ENCODE data around the gene MPV17L2. TPM values are rescaled to one million over a fixed set of nuclear protein-coding genes. Genes with fewer than 3 reads are reported as not detected.

Gene MPV17L2
- total RNA-seq, 2 experiments from 2014 or later, result 5.8 to 6.5 TPM

- Mint-ChIP-seq H3K27ac (no peak overlapping the region), H3K27me3 (peaks cover 13% of the 10 kb centered on the region), H3K4me1 (peaks cover 4% of the 10 kb centered on the region), H3K4me3 (no peak overlapping the region), H3K36me3 (no peaks in the 10 kb centered on the region), H3K9me3 (no peaks in the 10 kb centered on the region)
- ATAC-seq (ENCODE audit: low read depth) (no peak), DNase-seq (no peak)
- POLR2A ChIA-PET, result interaction anchor here (0.8 kb wide), 1 partner anchor 125 kb away, joined by 3 read pairs; no protein-coding TSS in a partner anchor
Observed at GRCh38 chr19:18216789-18217188, 23.8 kb downstream of the MPV17L2 start.

- H3K4me1 Mint-ChIP-seq, result peaks cover 4% of the 10 kb centered on the region
- peaks cover 17% of the 10 kb centered on the region for H3K27me3 Mint-ChIP-seq
- no peak overlapping the region for H3K4me3 Mint-ChIP-seq
- ATAC-seq (ENCODE audit: low read depth) (no peak), DNase-seq (no peak)
- POLR2A ChIA-PET, result no interaction called here
- H3K9me3 Mint-ChIP-seq, result no peaks in the 10 kb centered on the region
- no peaks in the 10 kb centered on the region for H3K36me3 Mint-ChIP-seq
- H3K27ac Mint-ChIP-seq, result no peak overlapping the region
Observed at GRCh38 chr19:18218159-18218558, 25.1 kb downstream of the MPV17L2 start.

- no peak for DNase-seq
- H3K4me3 Mint-ChIP-seq, result no peak overlapping the region
- POLR2A ChIA-PET, result no interaction called here
Observed at GRCh38 chr19:18218600-18218999, 25.6 kb downstream of the MPV17L2 start.

GRCh38 chr19:18219911-18220631 is 27.1 kb downstream of the MPV17L2 start:
- Mint-ChIP-seq H3K27me3 (peaks cover 36% of the 10 kb centered on the region), H3K27ac (no peak overlapping the region), H3K9me3 (no peaks in the 10 kb centered on the region), H3K4me3 (no peak overlapping the region), H3K36me3 (no peaks in the 10 kb centered on the region), H3K4me1 (peaks cover 12% of the 10 kb centered on the region)
- no peak for ATAC-seq (ENCODE audit: low read depth)
- no peak for DNase-seq
- POLR2A ChIA-PET, result interaction anchor here (0.6 kb wide), 1 partner anchor 194 kb away, joined by 3 read pairs; no protein-coding TSS in a partner anchor

More at GRCh38 chr19:18218600-18218999, 25.6 kb downstream of the MPV17L2 start:
- Mint-ChIP-seq H3K9me3 (no peaks in the 10 kb centered on the region), H3K4me1 (peaks cover 5% of the 10 kb centered on the region), H3K27ac (no peak overlapping the region), H3K36me3 (no peaks in the 10 kb centered on the region), H3K27me3 (peaks cover 21% of the 10 kb centered on the region)
- ATAC-seq (ENCODE audit: low read depth), result no peak

- H3K27ac Mint-ChIP-seq, result no peak overlapping the region
- H3K27me3 Mint-ChIP-seq, result peaks cover 43% of the 10 kb centered on the region
- H3K9me3 Mint-ChIP-seq, result no peaks in the 10 kb centered on the region
Observed at GRCh38 chr19:18220632-18221275, 27.7 kb downstream of the MPV17L2 start.

GRCh38 chr19:18221815-18222725 is 29.1 kb downstream of the MPV17L2 start:
- peaks cover 13% of the 10 kb centered on the region for H3K4me1 Mint-ChIP-seq
- peaks cover 51% of the 10 kb centered on the region for H3K27me3 Mint-ChIP-seq
- H3K27ac Mint-ChIP-seq, result no peak overlapping the region
- H3K9me3 Mint-ChIP-seq, result no peaks in the 10 kb centered on the region
- ATAC-seq (ENCODE audit: low read depth) (no peak), DNase-seq (no peak)
- no peaks in the 10 kb centered on the region for H3K36me3 Mint-ChIP-seq
- POLR2A ChIA-PET, result no interaction called here
- no peak overlapping the region for H3K4me3 Mint-ChIP-seq

More at GRCh38 chr19:18220632-18221275, 27.7 kb downstream of the MPV17L2 start:
- ATAC-seq (ENCODE audit: low read depth), result no peak
- H3K36me3 Mint-ChIP-seq, result no peaks in the 10 kb centered on the region
- H3K4me3 Mint-ChIP-seq, result no peak overlapping the region
- DNase-seq, result no peak
- POLR2A ChIA-PET, result no interaction called here
- H3K4me1 Mint-ChIP-seq, result peaks cover 12% of the 10 kb centered on the region

- peak overlapping the region; percentile 89 for H3K4me3 Mint-ChIP-seq
- H3K9me3 Mint-ChIP-seq, result no peaks in the 10 kb centered on the region
- POLR2A ChIA-PET, result interaction anchor here (0.6 to 1.5 kb wide), 6 partner anchors 20 to 363 kb away, joined by 3 to 5 read pairs (median 4); partner anchors contain the start of genes JUND and RAB3A
- no peaks in the 10 kb centered on the region for H3K36me3 Mint-ChIP-seq
- peaks cover 13% of the 10 kb centered on the region for H3K4me1 Mint-ChIP-seq
- ATAC-seq (ENCODE audit: low read depth) (no peak), DNase-seq (peak; percentile 49)
- peak overlapping the region; percentile 61 for H3K27ac Mint-ChIP-seq
- peaks cover 58% of the 10 kb centered on the region for H3K27me3 Mint-ChIP-seq
Observed at GRCh38 chr19:18223860-18224524, 31.0 kb downstream of the MPV17L2 start.

- no peaks in the 10 kb centered on the region for H3K9me3 Mint-ChIP-seq
- H3K4me1 Mint-ChIP-seq, result peaks cover 13% of the 10 kb centered on the region
- POLR2A ChIA-PET, result interaction anchor here (0.6 to 1.5 kb wide), 5 partner anchors 21 to 57 kb away, joined by 3 to 5 read pairs (median 4); partner anchors contain the start of genes JUND and RAB3A
- H3K27me3 Mint-ChIP-seq, result peaks cover 58% of the 10 kb centered on the region
- ATAC-seq (ENCODE audit: low read depth), result peak; percentile 99
- peak overlapping the region; percentile 89 for H3K4me3 Mint-ChIP-seq
- peak; percentile 86 for DNase-seq
- peak overlapping the region; percentile 61 for H3K27ac Mint-ChIP-seq
- H3K36me3 Mint-ChIP-seq, result no peaks in the 10 kb centered on the region
Observed at GRCh38 chr19:18224525-18225354, 31.7 kb downstream of the MPV17L2 start.

GRCh38 chr19:18225355-18225701 is 32.3 kb downstream of the MPV17L2 start:
- Mint-ChIP-seq H3K9me3 (no peaks in the 10 kb centered on the region), H3K27ac (no peak overlapping the region), H3K4me3 (peak overlapping the region; percentile 89), H3K36me3 (no peaks in the 10 kb centered on the region), H3K4me1 (peaks cover 13% of the 10 kb centered on the region), H3K27me3 (peaks cover 60% of the 10 kb centered on the region)
- no peak for DNase-seq
- POLR2A ChIA-PET, result no interaction called here
- no peak for ATAC-seq (ENCODE audit: low read depth)

GRCh38 chr19:18225702-18226468 is 32.9 kb downstream of the MPV17L2 start, which contains the start of gene PDE4C:
PDE4C (minus strand) TSS chr19:18226438; CDS start chr19:18226415, 23 bp downstream.
- Mint-ChIP-seq H3K27ac (no peak within 1 kb of the TSS), H3K27me3 (peaks cover 61% of the 10 kb centered on the region), H3K4me3 (no peak within 1 kb of the TSS), H3K36me3 (no peaks in the 10 kb centered on the region), H3K4me1 (peaks cover 13% of the 10 kb centered on the region), H3K9me3 (no peaks in the 10 kb centered on the region)
- DNase-seq, result peak; percentile 33
- POLR2A ChIA-PET, result no interaction called here
- no peak for ATAC-seq (ENCODE audit: low read depth)

- H3K36me3 Mint-ChIP-seq, result no peaks in the 10 kb centered on the region
Observed at GRCh38 chr19:18226956-18227780, 34.1 kb downstream of the MPV17L2 start.

More at GRCh38 chr19:18226956-18227780, 34.1 kb downstream of the MPV17L2 start:
- no peak overlapping the region for H3K4me3 Mint-ChIP-seq
- peaks cover 13% of the 10 kb centered on the region for H3K4me1 Mint-ChIP-seq
- DNase-seq, result no peak
- ATAC-seq (ENCODE audit: low read depth), result no peak
- H3K27me3 Mint-ChIP-seq, result peaks cover 64% of the 10 kb centered on the region
- H3K9me3 Mint-ChIP-seq, result no peaks in the 10 kb centered on the region
- H3K27ac Mint-ChIP-seq, result no peak overlapping the region
- POLR2A ChIA-PET, result no interaction called here
